Peyer's patch (tissue), 4 donors: ENCODE results near the gene GNPTG.

ENCODE experiments used
- POLR2A ChIP-seq, 2 donors: fragments of 450-650 bp; IDR thresholded peaks; one replicate each; pipeline ENCODE4 v1.5.1; 2017; ENCODE audit warnings: antibody characterized with exemption in 2 of 2, mild to moderate bottlenecking in 2 of 2, moderate library complexity in 2 of 2
- TF ChIP-seq, protein P1 (sequence below), 6 experiments: fragments of 450-650 bp in 4 of 6; fragments of 200-600 bp in 2 of 6; sonication (generic) in 1 of 6; IDR thresholded peaks; one replicate each; pipeline ENCODE4 v1.5.1; 2017 to 2019; ENCODE audit warnings: antibody characterized with exemption in 6 of 6, mild to moderate bottlenecking in 3 of 6, moderate library complexity in 1 of 6

DNA sequence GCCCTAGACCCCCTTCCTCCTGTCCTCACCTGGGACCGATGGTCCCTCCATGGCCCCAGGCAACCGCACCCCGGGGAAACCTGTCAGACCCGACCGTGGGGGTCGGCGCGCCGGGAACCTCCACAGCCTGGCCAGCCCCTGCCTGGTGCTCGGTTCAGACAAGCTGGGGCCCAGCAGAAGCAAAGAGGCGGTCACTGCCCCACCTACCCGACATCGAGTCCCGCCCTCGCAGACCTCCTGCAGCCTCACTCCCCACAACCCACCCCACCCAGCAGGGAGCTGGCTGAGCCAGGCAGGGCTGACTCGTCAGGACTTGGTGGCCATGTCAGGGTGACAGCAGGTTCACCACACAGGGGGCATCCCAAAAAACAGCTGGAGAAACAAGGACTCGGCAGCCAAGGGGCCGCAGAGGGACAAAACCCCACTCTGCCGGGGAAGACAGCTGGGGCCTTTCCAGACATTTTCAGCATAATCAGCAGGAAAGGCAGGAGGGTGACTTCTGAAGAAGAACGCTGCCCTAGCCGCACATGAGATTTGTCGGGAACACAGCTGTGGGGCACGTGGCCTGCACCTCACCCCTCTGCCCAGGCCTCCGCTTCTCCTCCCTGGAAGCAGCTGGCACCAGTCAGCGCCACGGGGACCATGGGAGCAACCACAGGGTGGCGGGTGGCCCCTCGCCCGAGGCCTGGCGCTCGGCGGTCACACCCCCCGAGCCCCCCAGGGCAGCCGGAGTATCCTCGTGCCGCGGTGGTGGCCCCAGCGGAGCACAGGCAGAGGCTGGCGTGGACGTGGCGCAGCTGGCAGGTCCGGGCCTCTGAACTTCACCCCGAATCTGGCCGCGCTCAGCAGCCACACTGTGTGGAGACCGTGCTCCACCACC lies 22.9 kb downstream of the GNPTG start:
- TF ChIP-seq, protein P1, sequence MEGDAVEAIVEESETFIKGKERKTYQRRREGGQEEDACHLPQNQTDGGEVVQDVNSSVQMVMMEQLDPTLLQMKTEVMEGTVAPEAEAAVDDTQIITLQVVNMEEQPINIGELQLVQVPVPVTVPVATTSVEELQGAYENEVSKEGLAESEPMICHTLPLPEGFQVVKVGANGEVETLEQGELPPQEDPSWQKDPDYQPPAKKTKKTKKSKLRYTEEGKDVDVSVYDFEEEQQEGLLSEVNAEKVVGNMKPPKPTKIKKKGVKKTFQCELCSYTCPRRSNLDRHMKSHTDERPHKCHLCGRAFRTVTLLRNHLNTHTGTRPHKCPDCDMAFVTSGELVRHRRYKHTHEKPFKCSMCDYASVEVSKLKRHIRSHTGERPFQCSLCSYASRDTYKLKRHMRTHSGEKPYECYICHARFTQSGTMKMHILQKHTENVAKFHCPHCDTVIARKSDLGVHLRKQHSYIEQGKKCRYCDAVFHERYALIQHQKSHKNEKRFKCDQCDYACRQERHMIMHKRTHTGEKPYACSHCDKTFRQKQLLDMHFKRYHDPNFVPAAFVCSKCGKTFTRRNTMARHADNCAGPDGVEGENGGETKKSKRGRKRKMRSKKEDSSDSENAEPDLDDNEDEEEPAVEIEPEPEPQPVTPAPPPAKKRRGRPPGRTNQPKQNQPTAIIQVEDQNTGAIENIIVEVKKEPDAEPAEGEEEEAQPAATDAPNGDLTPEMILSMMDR (IDR thresholded peaks at IDR 0.05) = no peak
- no peak for TF ChIP-seq POLR2A (IDR thresholded peaks at IDR 0.05)
